Transverse colon (tissue), 4 donors: ENCODE results near the gene TPO. TPM values are rescaled to one million over a fixed set of nuclear protein-coding genes. Genes with fewer than 3 reads are reported as not detected.

ENCODE experiments used
- DNase-seq: peaks from one replicate; pipeline ENCODE4 v3.0.0-alpha.2; 2019
- H3K27ac ChIP-seq, 4 donors: fragments of 200-600 bp; sonication (generic); 2 replicates each; pipeline ENCODE4 v1.5.1; 2016 to 2018; ENCODE audit warnings: inconsistent platforms in 4 of 4
- H3K27me3 ChIP-seq: fragments of 200-600 bp; sonication (generic); 2 replicates; pipeline ENCODE4 v1.5.1; 2017; ENCODE audit warnings: inconsistent platforms
- H3K36me3 ChIP-seq, 4 donors: fragments of 200-600 bp; sonication (generic); 2 replicates each; pipeline ENCODE4 v1.5.1; 2017 to 2019; ENCODE audit warnings: inconsistent platforms in 4 of 4
- H3K4me1 ChIP-seq, 4 donors: fragments of 200-600 bp; sonication (generic); 2 replicates each; pipeline ENCODE4 v1.5.1; 2017 to 2020; ENCODE audit warnings: inconsistent platforms in 4 of 4
- H3K4me3 ChIP-seq, 4 donors: fragments of 200-600 bp; sonication (generic); 1 replicate in 1 of 4; 2 replicates in 3 of 4; pipeline versions ENCODE4 v1.5.1 to v1.6.1; 2017 to 2019; ENCODE audit warnings: inconsistent platforms in 4 of 4
- H3K9me3 ChIP-seq, 2 donors: fragments of 200-600 bp; sonication (generic); 2 replicates each; pipeline ENCODE4 v1.5.1; 2017 to 2019; ENCODE audit warnings: inconsistent platforms in 2 of 2
- EP300 ChIP-seq: sonication (generic); formaldehyde crosslinking; IDR thresholded peaks from one replicate; pipeline ENCODE4 v1.6.1; 2017; ENCODE audit warnings: antibody characterized with exemption, low read depth
- POLR2A ChIP-seq: fragments of 450-650 bp; IDR thresholded peaks from one replicate; pipeline ENCODE4 v1.6.1; 2016; ENCODE audit warnings: antibody characterized with exemption, mild to moderate bottlenecking, moderate library complexity
- POLR2AphosphoS5 ChIP-seq, 3 donors: sonication (generic); formaldehyde crosslinking; IDR thresholded peaks; one replicate each; pipeline ENCODE4 v1.6.1; 2016; ENCODE audit warnings: antibody characterized with exemption in 3 of 3
- WGBS, 2 donors: methylation state at CpG; one replicate each; pipeline ENCODE4 v1.1.5; 2018; ENCODE audit warnings: low coverage in 1 of 2; 5-methylcytosine and 5-hydroxymethylcytosine counted together
- in situ Hi-C, 4 donors: fragments of 200-750 bp; cut with MboI; loops; one replicate each; pipeline versions ENCODE4 v1.15.0 to v1.15.1; 2017; ENCODE audit warnings: low sequenced_read_pairs in 3 of 4, low pct_ligation_motif_present in 1 of 4, low pct_unique_long_range_greater_than_20kb in 1 of 4
- intact Hi-C: fragments of 100-400 bp; cut with DNase I; formaldehyde crosslinking; loops from one replicate; pipeline ENCODE4 v1.15.1; 2023; ENCODE audit warnings: low total_unique reads
- total RNA-seq, 4 donors: library from RNA; depleted of rRNA; stranded (reverse); fragments of >200 nt; gene quantifications; one replicate each; pipeline ENCODE4 v1.1.0, GENCODE V29; 2016
- TF ChIP-seq, protein P1 (sequence below), 5 experiments: fragments of 200-600 bp in 3 of 5; fragments of 450-650 bp in 2 of 5; sonication (generic) in 3 of 5; IDR thresholded peaks; 1 replicate in 2 of 5; 2 replicates in 3 of 5; pipeline ENCODE4 v1.5.1; 2016 to 2017; ENCODE audit warnings: antibody characterized with exemption in 5 of 5, inconsistent platforms in 3 of 5, mild to moderate bottlenecking in 2 of 5, moderate library complexity in 1 of 5

The TPO gene
- total RNA-seq, 4 donors from 2014 or later: 1.4 to 5.8 (median 3.8) TPM

DNA sequence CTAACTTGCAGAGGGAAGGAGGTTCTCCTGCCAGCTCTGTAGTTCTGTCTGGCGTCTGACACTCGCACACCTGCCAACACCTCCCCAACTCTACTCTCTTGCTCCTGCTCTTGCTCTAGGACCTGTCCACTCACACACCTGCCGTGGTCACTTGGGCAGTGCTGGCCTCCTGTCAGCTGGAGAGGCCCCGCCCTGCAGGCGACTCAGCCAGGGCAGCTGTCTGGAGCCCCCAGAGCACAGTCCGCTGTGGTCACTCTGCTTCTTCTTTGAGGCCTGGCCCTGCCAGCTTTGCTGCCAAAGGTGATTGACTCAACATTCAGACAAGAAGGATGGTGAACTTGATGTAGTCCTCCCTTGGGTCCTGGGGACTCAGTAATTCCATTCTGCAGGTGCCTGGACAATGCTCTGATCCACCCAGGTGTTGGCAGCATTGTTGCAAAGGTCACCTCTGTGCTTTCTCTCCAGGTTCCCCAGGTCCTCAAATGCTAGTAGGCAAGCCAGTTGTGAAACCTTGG lies 18.7 kb downstream of the TPO start:
- no peak overlapping the region for H3K27ac ChIP-seq
- intact Hi-C loops: no loop called here
- DNase-seq: no peak

DNA sequence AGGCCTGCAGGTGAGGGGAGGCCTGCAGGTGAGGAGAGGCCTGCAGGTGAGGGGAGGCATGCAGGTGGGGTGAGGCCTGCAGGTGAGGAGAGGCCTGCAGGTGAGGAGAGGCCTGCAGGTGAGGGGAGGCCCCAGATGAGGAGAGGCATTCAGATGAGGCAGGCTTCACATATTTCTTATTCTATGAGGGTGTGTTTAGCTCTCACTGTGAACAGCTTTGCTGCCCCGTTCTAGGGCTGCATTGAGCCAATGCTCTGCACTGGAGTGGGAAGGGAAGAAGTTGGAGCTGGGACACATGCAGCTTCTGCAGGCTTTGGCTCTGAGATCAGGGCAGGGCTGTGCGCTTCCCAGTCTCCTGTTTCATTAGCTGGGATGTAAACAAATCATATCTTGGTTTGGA lies 19.5 kb downstream of the TPO start:
- no peak for TF ChIP-seq POLR2AphosphoS5 (IDR thresholded peaks at IDR 0.05)
- TF ChIP-seq EP300: no peak
- TF ChIP-seq, protein P1, sequence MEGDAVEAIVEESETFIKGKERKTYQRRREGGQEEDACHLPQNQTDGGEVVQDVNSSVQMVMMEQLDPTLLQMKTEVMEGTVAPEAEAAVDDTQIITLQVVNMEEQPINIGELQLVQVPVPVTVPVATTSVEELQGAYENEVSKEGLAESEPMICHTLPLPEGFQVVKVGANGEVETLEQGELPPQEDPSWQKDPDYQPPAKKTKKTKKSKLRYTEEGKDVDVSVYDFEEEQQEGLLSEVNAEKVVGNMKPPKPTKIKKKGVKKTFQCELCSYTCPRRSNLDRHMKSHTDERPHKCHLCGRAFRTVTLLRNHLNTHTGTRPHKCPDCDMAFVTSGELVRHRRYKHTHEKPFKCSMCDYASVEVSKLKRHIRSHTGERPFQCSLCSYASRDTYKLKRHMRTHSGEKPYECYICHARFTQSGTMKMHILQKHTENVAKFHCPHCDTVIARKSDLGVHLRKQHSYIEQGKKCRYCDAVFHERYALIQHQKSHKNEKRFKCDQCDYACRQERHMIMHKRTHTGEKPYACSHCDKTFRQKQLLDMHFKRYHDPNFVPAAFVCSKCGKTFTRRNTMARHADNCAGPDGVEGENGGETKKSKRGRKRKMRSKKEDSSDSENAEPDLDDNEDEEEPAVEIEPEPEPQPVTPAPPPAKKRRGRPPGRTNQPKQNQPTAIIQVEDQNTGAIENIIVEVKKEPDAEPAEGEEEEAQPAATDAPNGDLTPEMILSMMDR (IDR thresholded peaks at IDR 0.05): no peak
- TF ChIP-seq POLR2A: no peak
- no peaks in the 10 kb centered on the region for H3K4me1 ChIP-seq
- intact Hi-C loops (no loop called here), in situ Hi-C loops (no loop called here)
- H3K9me3 ChIP-seq: no peaks in the 10 kb centered on the region
- H3K36me3 ChIP-seq: no peaks in the 10 kb centered on the region
- no peaks in the 10 kb centered on the region for H3K27me3 ChIP-seq
- no peak for DNase-seq
- H3K27ac ChIP-seq: no peak overlapping the region
- no peak overlapping the region for H3K4me3 ChIP-seq
- 77% methylated on average over 2 of the region's 2 CpGs; no CpG with 5 or more reads in 1 of the 2 donors for WGBS, 2 donors

More for the DNA sequence above, 18.7 kb downstream of the TPO start:
- H3K27me3 ChIP-seq: no peaks in the 10 kb centered on the region
- no peaks in the 10 kb centered on the region for H3K4me1 ChIP-seq
- H3K9me3 ChIP-seq: no peaks in the 10 kb centered on the region
- no peaks in the 10 kb centered on the region for H3K36me3 ChIP-seq
- 76 to 83% methylated on average over 2 to 6 of the region's 6 CpGs for WGBS, 2 donors
- in situ Hi-C loops: no loop called here
- TF ChIP-seq POLR2AphosphoS5 (IDR thresholded peaks at IDR 0.05): no peak
- TF ChIP-seq, protein P1 (IDR thresholded peaks at IDR 0.05): no peak
- TF ChIP-seq EP300: no peak
- TF ChIP-seq POLR2A: no peak
- no peak overlapping the region for H3K4me3 ChIP-seq

DNA sequence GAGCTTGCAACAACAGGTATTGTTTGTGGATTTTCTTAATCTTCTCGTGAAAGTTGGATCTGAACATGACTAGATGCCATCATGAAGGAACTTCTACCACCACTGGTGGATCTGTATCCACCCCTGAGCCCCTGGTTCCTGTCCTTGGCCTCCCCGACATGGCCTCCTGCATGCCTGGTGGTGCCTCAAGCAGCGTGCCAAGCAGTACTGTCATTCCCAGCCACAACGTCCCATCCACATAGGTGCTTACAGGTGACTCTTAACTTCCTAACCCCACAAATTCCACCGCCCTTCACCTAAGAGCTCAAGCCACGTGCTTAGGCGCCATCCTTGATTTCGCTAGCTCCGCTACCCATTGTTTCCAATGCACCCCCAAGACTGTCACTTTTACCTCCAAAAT lies 23.1 kb downstream of the TPO start:
- intact Hi-C loops: no loop called here
- in situ Hi-C loops: no loop called here
- WGBS, 2 donors: 79 to 87% methylated on average over 7 to 9 of the region's 9 CpGs

DNA sequence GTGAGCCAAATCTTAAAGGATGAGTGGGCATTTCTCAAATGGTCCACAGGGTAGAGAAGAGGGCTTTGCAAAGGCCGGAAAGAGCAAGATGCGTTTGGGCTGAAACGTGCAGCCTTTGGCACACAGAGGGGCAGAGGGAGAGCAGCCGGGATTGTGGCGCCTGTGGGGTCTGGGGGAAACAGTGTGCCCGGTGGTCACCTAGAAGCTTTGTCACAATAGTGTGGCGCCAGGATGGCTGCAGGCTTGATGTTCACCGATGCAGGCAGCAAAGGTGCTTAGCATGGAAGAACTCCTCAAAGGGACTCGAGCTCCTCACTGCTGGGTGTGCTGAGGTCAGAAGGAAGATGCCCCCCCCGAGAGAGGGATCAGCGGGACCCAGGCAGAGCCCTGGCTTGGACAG lies 23.8 kb downstream of the TPO start:
- intact Hi-C loops: no loop called here
- in situ Hi-C loops: no loop called here

More for the DNA sequence above, 23.1 kb downstream of the TPO start:
- TF ChIP-seq POLR2A (no peak), EP300 (no peak), POLR2AphosphoS5 (IDR thresholded peaks at IDR 0.05) (no peak)
- TF ChIP-seq, protein P1 (IDR thresholded peaks at IDR 0.05): no peak
- H3K36me3 ChIP-seq: no peaks in the 10 kb centered on the region
- no peaks in the 10 kb centered on the region for H3K9me3 ChIP-seq
- no peak for DNase-seq
- H3K4me1 ChIP-seq: no peaks in the 10 kb centered on the region
- no peak overlapping the region for H3K27ac ChIP-seq
- H3K27me3 ChIP-seq: no peaks in the 10 kb centered on the region
- no peak overlapping the region for H3K4me3 ChIP-seq

More for the DNA sequence above, 23.8 kb downstream of the TPO start:
- H3K4me3 ChIP-seq: no peak overlapping the region
- H3K4me1 ChIP-seq: no peaks in the 10 kb centered on the region
- no peaks in the 10 kb centered on the region for H3K27me3 ChIP-seq
- no peak for DNase-seq
- no peaks in the 10 kb centered on the region for H3K36me3 ChIP-seq
- H3K27ac ChIP-seq: no peak overlapping the region
- no peaks in the 10 kb centered on the region for H3K9me3 ChIP-seq
- WGBS, 2 donors: 91% methylated on average over 11 of the region's 11 CpGs; no CpG with 5 or more reads in 1 of the 2 donors
- TF ChIP-seq EP300: no peak
- TF ChIP-seq POLR2A: no peak
- TF ChIP-seq, protein P1 (IDR thresholded peaks at IDR 0.05): no peak
- TF ChIP-seq POLR2AphosphoS5 (IDR thresholded peaks at IDR 0.05): no peak
